ENCODE data around the gene CCP110.

DNA sequence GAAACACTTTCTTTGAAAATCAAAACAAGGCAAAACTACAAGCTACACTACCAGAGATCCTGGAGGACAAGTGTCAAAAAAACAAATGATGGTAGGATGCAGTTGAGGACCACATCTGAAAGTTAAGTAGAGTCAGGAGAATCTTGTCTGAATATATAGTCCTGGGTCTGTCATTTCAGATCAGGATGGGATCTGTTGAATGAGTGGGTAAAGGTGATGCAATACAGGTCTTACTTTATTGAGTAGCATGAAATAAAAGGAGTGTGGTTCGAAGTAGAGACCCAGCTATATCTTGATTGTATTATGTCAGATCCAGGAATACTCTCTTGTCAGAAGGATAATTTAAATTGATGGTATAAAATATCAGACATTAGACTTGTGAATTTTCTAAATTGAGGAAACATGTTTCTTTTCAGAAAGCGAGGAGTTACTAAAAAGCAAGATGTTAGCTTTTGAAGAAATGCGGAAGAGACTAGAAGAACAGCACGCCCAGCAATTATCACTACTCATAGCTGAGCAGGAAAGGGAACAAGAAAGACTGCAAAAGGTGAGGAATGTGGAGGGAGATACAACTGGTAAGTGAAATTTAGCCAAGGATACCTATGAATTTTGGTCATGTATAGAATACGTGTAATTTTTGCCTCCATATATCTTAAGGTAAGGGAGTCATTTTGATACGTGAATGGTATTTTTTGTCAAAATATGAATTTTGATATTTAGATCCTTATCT is 16.7 kb downstream of the CCP110 start:
- no peak for TF ChIP-seq POLR2AphosphoS5 (IDR thresholded peaks at IDR 0.05; ENCODE audit: low read depth, low read length)
- TF ChIP-seq POLR2A (IDR thresholded peaks at IDR 0.05; ENCODE audit: low read depth, low read length), result no peak
- no peak for TF ChIP-seq POU2F2 (IDR thresholded peaks at IDR 0.05; ENCODE audit: low read depth, low read length)
- no peak for TF ChIP-seq TAF1 (IDR thresholded peaks at IDR 0.05; ENCODE audit: low read depth, low read length)
- no peak for TF ChIP-seq SPI1 (IDR thresholded peaks at IDR 0.05; ENCODE audit: low read depth, low read length)
- TF ChIP-seq PAX5 (IDR thresholded peaks at IDR 0.05; ENCODE audit: insufficient read depth, low read length, severe bottlenecking), result no peak
